ENCODE measurements around the gene ZDHHC21.
A peak's percentile ranks its signal among the peaks of the same experiment; 100 is the strongest.

The ZDHHC21 gene

DNA sequence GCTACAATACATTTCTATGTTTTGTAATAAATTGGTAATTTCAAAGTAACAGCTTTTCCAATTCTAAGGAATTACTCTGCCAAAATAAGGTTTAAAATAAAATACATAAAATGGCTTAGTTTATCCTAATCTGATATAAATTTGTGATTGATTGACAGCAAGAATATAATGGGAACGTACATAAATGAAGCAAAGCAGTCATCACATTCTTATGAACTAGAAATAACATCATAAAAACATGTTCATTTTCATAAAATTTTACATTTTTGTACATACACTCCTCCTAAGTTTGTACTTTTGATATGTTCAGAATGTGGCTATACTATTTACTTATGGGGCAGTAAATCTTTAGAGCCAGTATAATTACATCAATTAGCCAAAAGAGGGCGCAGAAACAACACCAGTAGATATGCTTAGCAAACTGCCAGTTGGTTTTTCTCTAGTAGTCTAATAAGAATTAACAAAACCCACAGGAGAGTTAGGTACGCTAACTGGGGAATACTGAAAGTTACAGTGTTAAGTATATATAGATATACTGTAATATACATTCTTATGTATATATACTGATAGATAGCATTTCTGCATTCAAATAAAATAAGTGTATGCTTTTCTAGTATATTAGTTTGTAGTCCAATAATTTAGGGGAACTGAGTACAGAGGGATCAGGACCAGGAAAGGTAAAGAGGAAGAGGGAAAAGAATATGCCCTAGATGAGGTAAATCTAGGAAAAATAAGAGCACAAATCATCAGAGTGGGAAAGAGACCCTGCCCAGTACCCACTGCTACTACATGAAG, 76.8 kb downstream of the ZDHHC21 start:
- peak; percentile 31 for DNase-seq (ENCODE audit: low read depth)

DNA sequence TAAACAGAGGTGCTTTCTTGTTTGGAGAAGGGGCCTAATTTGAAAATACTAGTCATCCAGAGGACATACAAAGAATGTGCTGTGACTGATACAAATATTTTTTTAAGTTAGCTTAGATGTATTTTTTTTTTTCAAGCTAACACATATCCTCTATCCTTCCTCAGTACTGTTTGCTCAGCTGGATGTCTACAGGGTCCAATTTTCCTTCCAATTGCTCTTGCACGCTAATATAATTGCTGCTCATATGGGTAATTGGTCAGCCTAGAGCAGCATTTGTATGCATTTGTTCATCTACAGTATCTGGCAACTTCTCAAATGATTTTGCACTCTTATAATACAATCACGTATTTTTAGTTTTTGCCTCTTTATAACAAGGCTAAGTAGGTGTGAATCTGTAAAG, 84.7 kb downstream of the ZDHHC21 start:
- no peak for DNase-seq (ENCODE audit: low read depth)

DNA sequence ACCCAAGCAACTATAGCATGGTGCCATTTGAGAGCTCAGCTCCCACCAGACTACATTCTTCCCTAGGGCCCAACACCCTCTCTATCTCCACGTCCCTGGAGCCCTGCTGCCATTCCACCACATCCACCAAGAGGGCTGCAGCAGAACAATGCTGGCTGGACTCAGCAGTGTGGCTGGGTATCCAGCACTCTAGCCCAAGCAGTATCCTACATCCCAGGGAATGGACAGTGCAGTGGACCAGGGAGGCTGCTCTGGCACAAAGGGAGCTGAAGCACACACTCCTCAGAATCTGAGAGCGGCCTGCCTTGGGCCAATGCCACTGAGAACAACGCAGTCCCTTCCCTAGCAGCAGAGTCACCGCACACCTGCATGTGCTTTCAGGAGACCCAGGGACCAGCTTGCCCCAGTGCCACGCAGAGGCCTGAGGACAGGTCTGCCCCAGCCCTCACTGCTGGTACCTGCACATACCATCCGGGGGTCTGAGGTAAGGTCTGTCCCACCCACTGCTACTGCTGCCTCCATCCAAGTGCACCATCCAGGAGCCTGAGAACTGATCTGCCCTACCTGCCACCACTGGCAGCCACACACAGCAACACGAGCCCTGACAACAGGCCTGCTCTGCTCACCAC, 95.9 kb downstream of the ZDHHC21 start:
- no peak for DNase-seq (ENCODE audit: low read depth)

DNA sequence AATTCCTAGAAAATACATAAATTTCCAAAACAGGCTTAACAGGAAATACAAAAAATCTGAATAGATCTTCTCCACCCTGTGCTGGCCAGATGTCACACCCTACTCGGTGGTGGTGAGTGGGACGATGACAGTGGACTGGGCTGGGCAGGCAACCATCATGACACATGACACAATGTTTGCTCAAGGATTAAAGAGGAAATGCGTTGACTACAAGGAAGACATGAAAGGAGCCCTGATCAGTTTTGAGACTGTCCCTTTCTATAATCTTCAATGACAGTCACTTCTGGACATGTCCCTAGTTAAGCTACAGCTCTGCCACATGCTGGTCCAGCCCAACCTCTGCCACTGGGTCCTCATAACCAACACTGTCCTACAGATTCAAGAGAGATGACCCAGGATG, 99.8 kb downstream of the ZDHHC21 start:
- no peak for DNase-seq (ENCODE audit: low read depth)

DNA sequence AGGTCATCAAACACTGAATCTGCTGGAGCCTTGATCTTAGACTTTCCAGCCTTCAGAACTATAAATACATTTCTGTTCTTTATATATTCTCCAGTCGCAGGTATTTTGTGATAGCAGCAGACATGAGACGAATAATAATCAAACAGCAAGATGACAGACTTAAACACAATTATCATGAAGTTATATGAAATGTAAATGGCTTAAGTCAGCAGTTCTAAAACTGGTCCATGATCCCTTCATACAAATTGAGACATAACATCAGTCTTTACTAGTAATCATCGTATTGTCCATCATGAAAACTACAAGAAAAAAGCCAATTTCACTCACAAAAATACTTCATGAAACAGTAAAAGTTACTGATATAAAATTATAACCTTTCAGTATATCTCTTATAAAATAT, 101.8 kb downstream of the ZDHHC21 start:
- DNase-seq (ENCODE audit: low read depth), result no peak

DNA sequence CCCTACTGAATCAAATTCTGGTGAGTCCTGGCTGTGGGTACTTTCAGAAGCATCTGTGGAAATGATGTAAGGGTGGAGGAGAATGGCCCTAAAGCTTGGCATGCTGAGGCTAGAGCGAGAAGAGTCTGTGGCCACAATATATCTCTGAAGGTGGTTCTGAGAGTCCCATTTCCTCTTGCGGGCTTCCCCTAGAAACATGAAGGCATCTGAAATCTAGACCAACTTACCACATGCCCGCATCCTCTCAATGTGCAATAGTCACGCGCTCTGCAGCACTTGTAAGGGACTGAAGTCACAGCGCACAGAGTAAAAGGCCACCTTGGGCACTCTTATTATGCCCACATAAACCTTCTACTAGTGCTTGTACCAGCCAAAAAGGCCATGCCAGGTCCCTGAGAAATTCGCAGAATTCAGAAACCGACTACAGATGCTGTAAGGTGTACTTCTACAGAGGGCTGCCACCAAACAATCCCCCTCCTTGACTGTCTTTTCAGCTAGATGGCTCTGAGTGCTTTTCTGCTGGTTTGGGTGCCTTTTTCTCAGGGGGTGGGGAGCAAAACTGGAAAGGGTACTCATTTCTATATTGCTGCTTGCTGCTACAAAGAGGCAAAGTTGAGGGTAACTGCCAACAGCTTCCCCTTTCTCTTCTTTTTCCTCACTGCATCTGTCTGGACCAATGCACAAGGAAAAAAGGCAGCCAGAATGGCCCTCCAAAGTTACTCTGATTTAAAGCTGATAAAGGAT, 107.3 kb downstream of the ZDHHC21 start:
- DNase-seq (ENCODE audit: low read depth), result no peak

DNA sequence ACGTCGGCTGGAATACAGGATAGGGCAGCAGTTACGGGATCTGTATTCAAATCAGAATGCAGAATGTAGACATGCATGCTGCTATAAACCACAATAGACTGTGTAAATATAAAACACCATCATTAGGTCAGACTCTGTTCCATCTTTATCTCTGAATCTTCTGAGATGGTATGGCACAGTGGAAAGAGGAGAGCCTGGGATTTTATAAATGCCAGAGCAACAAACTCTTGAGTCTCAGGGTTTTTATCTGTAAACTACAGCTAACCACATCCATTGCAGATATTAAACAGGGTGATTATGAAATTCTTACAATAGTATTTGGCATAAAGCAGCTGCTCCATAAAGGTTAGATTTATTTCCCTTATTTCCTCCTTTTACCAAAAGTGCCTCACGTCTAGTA, 108.7 kb downstream of the ZDHHC21 start:
- no peak for DNase-seq (ENCODE audit: low read depth)

DNA sequence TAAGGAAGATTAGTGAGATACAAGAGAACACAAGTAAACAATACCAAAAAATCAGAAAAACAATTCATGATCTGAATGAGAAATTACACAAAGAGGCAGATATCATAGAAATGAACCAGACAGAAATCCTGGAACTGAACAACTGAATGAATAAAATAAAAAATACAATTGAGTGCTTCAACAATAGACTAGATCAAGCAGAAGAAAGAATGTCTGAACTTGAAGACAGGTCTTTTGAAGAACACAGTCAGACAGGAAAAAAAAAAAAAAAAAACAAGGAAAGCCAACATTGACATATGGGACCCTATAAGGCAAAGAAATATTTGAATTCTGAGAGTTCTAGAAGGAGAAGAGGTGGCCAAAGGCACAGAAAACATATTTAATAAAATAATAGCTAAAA, 115.2 kb downstream of the ZDHHC21 start:
- no peak for DNase-seq (ENCODE audit: low read depth)

DNA sequence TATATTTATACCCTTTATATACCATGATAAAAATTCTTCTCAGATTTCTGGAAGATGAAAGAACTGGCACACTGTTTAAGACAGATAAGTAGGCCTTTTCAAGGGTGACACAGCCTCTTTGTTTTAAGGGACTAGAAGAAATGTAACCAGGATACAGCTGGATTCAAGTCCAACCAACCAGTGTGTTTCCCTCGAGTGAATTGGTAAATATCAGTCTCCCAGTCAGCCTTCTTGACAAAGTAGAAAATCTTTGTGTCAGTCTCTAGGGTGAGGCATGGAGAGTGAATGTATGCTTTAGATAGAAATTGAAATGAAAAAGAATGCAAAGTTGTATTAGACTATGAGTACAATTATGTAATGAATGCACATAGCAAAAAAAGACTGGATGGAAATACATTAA, 119.1 kb downstream of the ZDHHC21 start:
- no peak for DNase-seq (ENCODE audit: low read depth)

DNA sequence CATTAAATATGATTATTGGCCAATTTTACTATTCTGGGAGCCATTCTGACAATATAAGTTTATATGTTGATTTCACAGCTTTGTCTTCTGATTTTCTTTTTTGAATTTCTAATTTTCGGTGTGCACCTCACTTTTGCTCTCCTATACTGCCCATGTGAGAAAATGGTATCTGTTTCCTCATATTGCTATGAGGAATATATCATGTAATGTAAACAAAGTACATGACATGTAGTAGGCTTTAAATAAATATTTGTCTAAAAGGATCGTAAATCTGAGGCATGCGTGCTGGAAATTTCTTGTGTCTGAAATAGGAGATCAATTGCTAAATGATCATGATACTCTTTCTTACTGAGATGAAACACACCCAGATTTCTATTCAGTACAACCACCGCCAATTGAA, 119.9 kb downstream of the ZDHHC21 start:
- DNase-seq (ENCODE audit: low read depth), result no peak

DNA sequence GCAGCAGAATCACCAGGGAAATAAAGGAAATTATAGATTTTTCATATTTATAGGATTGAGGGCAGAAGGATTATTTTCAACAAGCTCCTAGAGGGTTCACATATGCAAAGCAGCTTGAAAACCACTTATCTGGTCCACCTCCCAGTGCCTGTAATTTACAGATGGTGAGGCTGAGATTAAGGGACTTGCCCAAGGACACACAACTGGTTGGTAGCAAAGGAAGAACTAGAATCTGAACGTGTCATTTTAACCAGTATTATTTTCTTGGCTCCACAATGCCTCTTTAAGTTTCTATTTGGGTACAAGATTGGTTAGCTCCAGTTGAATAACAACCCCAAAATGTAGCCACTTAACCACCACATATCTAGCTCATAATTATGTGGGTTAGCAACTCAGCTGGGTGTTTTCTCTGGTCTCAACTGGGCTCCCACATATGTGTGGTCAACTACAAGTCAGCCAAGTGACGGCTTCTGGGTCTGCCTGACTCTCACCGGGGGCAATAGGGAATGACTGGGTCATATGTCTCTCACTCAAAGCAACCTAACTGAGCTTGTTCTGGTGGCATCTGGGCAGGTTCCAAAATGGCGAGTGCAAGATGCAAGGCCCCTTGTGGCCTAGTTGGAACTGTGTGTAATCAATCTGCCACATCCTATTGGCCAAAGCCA, 127.7 kb downstream of the ZDHHC21 start:
- no peak for DNase-seq (ENCODE audit: low read depth)

DNA sequence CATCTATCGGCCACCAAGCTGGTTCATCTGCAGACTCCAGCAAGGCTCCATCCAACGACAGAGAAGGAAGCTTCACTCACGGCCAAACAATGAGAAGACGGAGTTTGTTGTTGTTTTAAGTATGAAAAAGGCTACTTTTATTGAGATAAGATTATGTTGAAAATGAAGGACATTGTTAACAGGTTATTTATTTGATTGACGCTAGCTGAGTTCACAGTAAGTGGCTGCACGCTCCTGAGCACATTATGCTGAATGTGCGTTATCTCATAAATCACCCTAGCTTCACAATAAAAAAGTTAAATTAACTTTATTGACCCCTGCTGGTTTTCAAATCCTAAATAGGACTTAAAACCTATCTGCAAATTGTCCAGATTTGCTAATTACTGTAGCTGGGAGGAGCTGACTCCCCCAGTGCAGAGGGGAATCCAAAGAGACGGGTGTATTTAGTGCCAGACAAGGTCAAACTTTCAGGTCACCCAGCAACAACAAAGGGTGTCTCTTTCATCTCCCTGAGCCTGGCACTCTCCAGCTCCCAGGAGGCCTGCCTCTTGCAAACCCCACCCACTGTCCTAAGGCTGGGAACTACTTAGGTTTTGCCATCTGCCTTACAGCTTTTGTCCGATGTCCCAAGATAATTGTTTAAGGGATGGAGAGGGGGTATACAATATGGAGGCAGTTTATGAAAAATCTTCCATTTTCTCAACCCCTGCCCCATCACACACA, 129.2 kb downstream of the ZDHHC21 start:
- no peak for DNase-seq (ENCODE audit: low read depth)

DNA sequence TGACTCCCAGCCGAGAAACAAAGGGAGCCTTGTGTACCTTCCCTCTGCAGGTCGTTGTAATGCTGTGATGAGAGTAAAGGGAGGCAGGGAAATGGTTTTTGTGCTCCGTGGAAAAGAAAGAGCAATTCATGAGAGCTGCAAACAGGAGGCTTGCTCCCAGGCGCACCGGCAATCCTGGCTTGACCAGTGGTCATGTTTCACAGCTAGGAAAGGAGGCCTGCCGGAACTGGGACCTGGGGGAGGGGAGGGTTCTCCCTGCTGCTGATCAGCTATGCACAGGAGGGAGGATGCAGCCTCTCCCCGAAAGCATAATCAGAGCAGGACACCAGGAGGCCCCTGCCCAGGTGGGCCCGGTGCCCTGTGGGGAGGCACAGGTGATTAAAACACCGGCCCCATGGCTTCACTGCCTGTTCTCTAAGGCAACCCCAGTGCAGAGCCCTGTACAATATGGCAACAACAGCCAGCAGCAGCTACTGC, 131.3 kb downstream of the ZDHHC21 start:
- no peak for DNase-seq (ENCODE audit: low read depth)
